WTC11 (cell line): Measurements from ENCODE around the gene CADM1. TPM values are rescaled to one million over a fixed set of nuclear protein-coding genes. Genes with fewer than 3 reads are reported as not detected.
A peak's percentile ranks its signal among the peaks of the same experiment; 100 is the strongest.

Experiments
- ATAC-seq: fragments of 200-7000 bp; cut with Tn5 transposase; 2 replicates; pipeline ENCODE4 v1.10.0; 2021; ENCODE audit warnings: mild to moderate bottlenecking, moderate library complexity
- CTCF ChIA-PET: fragments of 300-600 bp; sonication (Branson Sonifier 250); formaldehyde crosslinking; loops from one replicate; lab custom pipeline; 2021; ENCODE audit warnings: antibody characterized with exemption; lab: Charles Lee
- POLR2A ChIA-PET: fragments of 350-600 bp; sonication (Branson Sonifier 250); formaldehyde crosslinking; loops from one replicate; lab custom pipeline; 2021; ENCODE audit warnings: antibody characterized with exemption; lab: Charles Lee
- DNase-seq: peaks from one replicate; pipeline ENCODE4 v3.0.0; 2021; ENCODE audit warnings: low spot score
- H3K27ac Mint-ChIP-seq: 2 replicates; pipeline ENCODE4 v1.8.0; 2021; ENCODE audit warnings: mixed read lengths
- H3K27me3 Mint-ChIP-seq: 2 replicates; pipeline ENCODE4 v1.8.0; 2021; ENCODE audit warnings: low read depth, mild to moderate bottlenecking, moderate library complexity, mixed read lengths
- H3K36me3 Mint-ChIP-seq: 2 replicates; pipeline ENCODE4 v1.8.0; 2021; ENCODE audit warnings: mixed read lengths
- H3K4me1 Mint-ChIP-seq: 2 replicates; pipeline ENCODE4 v1.8.0; 2022; ENCODE audit warnings: mixed read lengths
- H3K4me3 Mint-ChIP-seq: 2 replicates; pipeline ENCODE4 v1.8.0; 2021; ENCODE audit warnings: mild to moderate bottlenecking, moderate library complexity, mixed read lengths
- H3K9me3 Mint-ChIP-seq: 2 replicates; pipeline ENCODE4 v1.8.0; 2021; ENCODE audit warnings: mixed read lengths
- CDX4 ChIP-seq: fragments of 250-450 bp; sonication (Bioruptor Pico); IDR thresholded peaks from 2 replicates; pipeline ENCODE4 v1.9.0; 2021; ENCODE audit warnings: moderate library complexity, mild to moderate bottlenecking, inconsistent platforms, borderline replicate concordance
- CREB1 ChIP-seq: sonication (generic); formaldehyde crosslinking; IDR thresholded peaks from 2 replicates; pipeline ENCODE4 v1.8.0; 2023; ENCODE audit warnings: mild to moderate bottlenecking, missing genetic modification reagents
- CREM ChIP-seq: sonication (generic); formaldehyde crosslinking; IDR thresholded peaks from 2 replicates; pipeline ENCODE4 v1.8.1; 2022; ENCODE audit warnings: mild to moderate bottlenecking, missing genetic modification reagents, moderate library complexity
- E2F1 ChIP-seq: sonication (generic); formaldehyde crosslinking; IDR thresholded peaks from 2 replicates; pipeline ENCODE4 v1.8.0; 2022; ENCODE audit warnings: mild to moderate bottlenecking, missing genetic modification reagents
- GRHL2 ChIP-seq: fragments of 250-450 bp; sonication (Bioruptor Pico); IDR thresholded peaks from 2 replicates; pipeline ENCODE4 v1.8.0; 2022; ENCODE audit warnings: mild to moderate bottlenecking, moderate library complexity; ENCODE audit not compliant: insufficient replicate concordance, severe bottlenecking
- HMGA2 ChIP-seq: fragments of 250-450 bp; sonication (Bioruptor Pico); IDR thresholded peaks from 2 replicates; pipeline ENCODE4 v1.4.0; 2021; ENCODE audit warnings: mild to moderate bottlenecking, moderate library complexity
- IRF2 ChIP-seq: sonication (generic); formaldehyde crosslinking; IDR thresholded peaks from 2 replicates; pipeline ENCODE4 v1.8.0; 2022; ENCODE audit warnings: low read depth, missing genetic modification reagents, borderline replicate concordance
- MLX ChIP-seq: sonication (generic); formaldehyde crosslinking; IDR thresholded peaks from 2 replicates; pipeline ENCODE4 v1.8.1; 2023; ENCODE audit warnings: mild to moderate bottlenecking, missing genetic modification reagents, moderate library complexity
- NFYB ChIP-seq: sonication (generic); formaldehyde crosslinking; conservative IDR thresholded peaks from 2 replicates; pipeline ENCODE4 v1.8.0; 2022; ENCODE audit warnings: low read depth, missing genetic modification reagents
- PRDM15 ChIP-seq: sonication (generic); formaldehyde crosslinking; IDR thresholded peaks from 2 replicates; pipeline ENCODE4 v1.8.0; 2022; ENCODE audit warnings: missing genetic modification reagents
- ZNF138 ChIP-seq: sonication (generic); formaldehyde crosslinking; conservative IDR thresholded peaks from 2 replicates; pipeline ENCODE4 v1.8.1; 2022; ENCODE audit warnings: mild to moderate bottlenecking, moderate library complexity, missing genetic modification reagents
- ZNF232 ChIP-seq: sonication (generic); formaldehyde crosslinking; IDR thresholded peaks from 2 replicates; pipeline ENCODE4 v1.8.0; 2022; ENCODE audit warnings: mild to moderate bottlenecking, missing genetic modification reagents
- ZNF281 ChIP-seq: sonication (generic); formaldehyde crosslinking; IDR thresholded peaks from 2 replicates; pipeline ENCODE4 v1.8.0; 2023; ENCODE audit warnings: mild to moderate bottlenecking, missing genetic modification reagents
- ZNF317 ChIP-seq: sonication (generic); formaldehyde crosslinking; IDR thresholded peaks from 2 replicates; pipeline ENCODE4 v1.8.1; 2023; ENCODE audit warnings: low read depth, mild to moderate bottlenecking, moderate library complexity, missing genetic modification reagents, borderline replicate concordance
- ZNF396 ChIP-seq: fragments of 250-450 bp; sonication (Bioruptor Pico); IDR thresholded peaks from 2 replicates; pipeline ENCODE4 v1.8.0; 2021; ENCODE audit warnings: mild to moderate bottlenecking, moderate library complexity, borderline replicate concordance
- ZNF532 ChIP-seq: fragments of 250-450 bp; sonication (Bioruptor Pico); IDR thresholded peaks from 2 replicates; pipeline ENCODE4 v1.9.0; 2021; ENCODE audit warnings: mild to moderate bottlenecking, borderline replicate concordance
- total RNA-seq: library from RNA; stranded (reverse); gene quantifications from 3 replicates; pipeline ENCODE4 v1.2.3, GENCODE V29; 2021

Gene CADM1
- total RNA-seq, 1 experiment from 2014 or later, result 26.8 TPM

- TF ChIP-seq E2F1 (CRISPR knock-in tag) (no peak), HMGA2 (CRISPR knock-in tag) (no peak), MLX (CRISPR knock-in tag) (no peak)
These were observed 247.6 kb downstream of the CADM1 start (continued) for GRCh38 chr11:115256397-115257197.

GRCh38 chr11:115255006-115255762 is 249.0 kb downstream of the CADM1 start:
- H3K27ac Mint-ChIP-seq, result peak overlapping the region; percentile 26; the same call in 1 of the 2 replicates
- DNase-seq, result no peak
- POLR2A ChIA-PET, result no interaction called here
- TF ChIP-seq CREM (CRISPR knock-in tag) (no peak), ZNF281 (CRISPR knock-in tag) (no peak), IRF2 (CRISPR knock-in tag) (no peak), ZNF317 (CRISPR knock-in tag) (no peak), ZNF138 (CRISPR knock-in tag) (no peak), CREB1 (no peak), PRDM15 (no peak), ZNF396 (no peak), ZNF232 (CRISPR knock-in tag) (no peak), CDX4 (CRISPR knock-in tag) (no peak), NFYB (CRISPR knock-in tag) (no peak), ZNF532 (CRISPR knock-in tag) (no peak), GRHL2 (CRISPR knock-in tag) (no peak), E2F1 (CRISPR knock-in tag) (no peak)
- TF ChIP-seq, all 79 proteins: peak for 0
- no peak for ATAC-seq
- CTCF ChIA-PET, result interaction anchor here (1.4 kb wide), 1 partner anchor 481 kb away, joined by 3 read pairs; no protein-coding TSS in a partner anchor
- Mint-ChIP-seq H3K9me3 (peaks cover 1% of the 10 kb centered on the region), H3K4me3 (no peak overlapping the region), H3K27me3 (peaks cover 3% of the 10 kb centered on the region; the same call in 1 of the 2 replicates), H3K4me1 (peaks cover 54% of the 10 kb centered on the region), H3K36me3 (no peaks in the 10 kb centered on the region)
